ENCODE results near the gene ASB14.

DNA sequence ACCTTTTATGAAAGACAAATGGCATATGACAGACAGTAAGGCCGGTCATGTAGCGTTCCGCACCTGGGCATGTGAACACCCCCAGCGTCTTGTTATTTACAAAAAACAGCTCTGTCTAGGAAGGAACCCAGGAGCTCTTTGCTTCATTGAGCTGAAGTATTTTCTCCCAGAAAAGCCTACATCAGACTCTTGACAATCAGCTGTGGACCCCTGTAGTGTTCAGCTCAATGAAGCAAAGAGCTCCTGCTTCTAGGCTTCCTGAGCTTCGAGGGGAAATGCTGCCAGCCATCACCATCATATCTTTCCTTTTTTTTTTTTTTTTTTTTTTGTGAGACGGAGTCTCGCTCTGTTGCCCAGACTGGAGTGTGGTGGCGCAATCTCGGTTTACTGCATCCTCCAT lies 4.1 kb downstream of the ASB14 start:
- TF ChIP-seq, protein P1, sequence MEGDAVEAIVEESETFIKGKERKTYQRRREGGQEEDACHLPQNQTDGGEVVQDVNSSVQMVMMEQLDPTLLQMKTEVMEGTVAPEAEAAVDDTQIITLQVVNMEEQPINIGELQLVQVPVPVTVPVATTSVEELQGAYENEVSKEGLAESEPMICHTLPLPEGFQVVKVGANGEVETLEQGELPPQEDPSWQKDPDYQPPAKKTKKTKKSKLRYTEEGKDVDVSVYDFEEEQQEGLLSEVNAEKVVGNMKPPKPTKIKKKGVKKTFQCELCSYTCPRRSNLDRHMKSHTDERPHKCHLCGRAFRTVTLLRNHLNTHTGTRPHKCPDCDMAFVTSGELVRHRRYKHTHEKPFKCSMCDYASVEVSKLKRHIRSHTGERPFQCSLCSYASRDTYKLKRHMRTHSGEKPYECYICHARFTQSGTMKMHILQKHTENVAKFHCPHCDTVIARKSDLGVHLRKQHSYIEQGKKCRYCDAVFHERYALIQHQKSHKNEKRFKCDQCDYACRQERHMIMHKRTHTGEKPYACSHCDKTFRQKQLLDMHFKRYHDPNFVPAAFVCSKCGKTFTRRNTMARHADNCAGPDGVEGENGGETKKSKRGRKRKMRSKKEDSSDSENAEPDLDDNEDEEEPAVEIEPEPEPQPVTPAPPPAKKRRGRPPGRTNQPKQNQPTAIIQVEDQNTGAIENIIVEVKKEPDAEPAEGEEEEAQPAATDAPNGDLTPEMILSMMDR (conservative IDR thresholded peaks at IDR 0.05): no peak
- TF ChIP-seq EZH2 (IDR thresholded peaks at IDR 0.05; ENCODE audit: low read depth): no peak
